Stimulated activated CD4-positive, alpha-beta T cell treated with anti-CD3 and anti-CD28 coated beads, Interleukin-1b, Interleukin-23, amount 100 ng/mL, for 4 hours (primary cell): ENCODE data around the gene LOXHD1.

Source experiments
- DNase-seq, 2 donors: peaks; one replicate each; pipeline ENCODE4 v3.0.0-alpha.2; 2020; ENCODE audit warnings: low read depth in 2 of 2

The LOXHD1 gene, protein sequence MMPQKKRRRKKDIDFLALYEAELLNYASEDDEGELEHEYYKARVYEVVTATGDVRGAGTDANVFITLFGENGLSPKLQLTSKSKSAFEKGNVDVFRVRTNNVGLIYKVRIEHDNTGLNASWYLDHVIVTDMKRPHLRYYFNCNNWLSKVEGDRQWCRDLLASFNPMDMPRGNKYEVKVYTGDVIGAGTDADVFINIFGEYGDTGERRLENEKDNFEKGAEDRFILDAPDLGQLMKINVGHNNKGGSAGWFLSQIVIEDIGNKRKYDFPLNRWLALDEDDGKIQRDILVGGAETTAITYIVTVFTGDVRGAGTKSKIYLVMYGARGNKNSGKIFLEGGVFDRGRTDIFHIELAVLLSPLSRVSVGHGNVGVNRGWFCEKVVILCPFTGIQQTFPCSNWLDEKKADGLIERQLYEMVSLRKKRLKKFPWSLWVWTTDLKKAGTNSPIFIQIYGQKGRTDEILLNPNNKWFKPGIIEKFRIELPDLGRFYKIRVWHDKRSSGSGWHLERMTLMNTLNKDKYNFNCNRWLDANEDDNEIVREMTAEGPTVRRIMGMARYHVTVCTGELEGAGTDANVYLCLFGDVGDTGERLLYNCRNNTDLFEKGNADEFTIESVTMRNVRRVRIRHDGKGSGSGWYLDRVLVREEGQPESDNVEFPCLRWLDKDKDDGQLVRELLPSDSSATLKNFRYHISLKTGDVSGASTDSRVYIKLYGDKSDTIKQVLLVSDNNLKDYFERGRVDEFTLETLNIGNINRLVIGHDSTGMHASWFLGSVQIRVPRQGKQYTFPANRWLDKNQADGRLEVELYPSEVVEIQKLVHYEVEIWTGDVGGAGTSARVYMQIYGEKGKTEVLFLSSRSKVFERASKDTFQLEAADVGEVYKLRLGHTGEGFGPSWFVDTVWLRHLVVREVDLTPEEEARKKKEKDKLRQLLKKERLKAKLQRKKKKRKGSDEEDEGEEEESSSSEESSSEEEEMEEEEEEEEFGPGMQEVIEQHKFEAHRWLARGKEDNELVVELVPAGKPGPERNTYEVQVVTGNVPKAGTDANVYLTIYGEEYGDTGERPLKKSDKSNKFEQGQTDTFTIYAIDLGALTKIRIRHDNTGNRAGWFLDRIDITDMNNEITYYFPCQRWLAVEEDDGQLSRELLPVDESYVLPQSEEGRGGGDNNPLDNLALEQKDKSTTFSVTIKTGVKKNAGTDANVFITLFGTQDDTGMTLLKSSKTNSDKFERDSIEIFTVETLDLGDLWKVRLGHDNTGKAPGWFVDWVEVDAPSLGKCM (N-terminal part only)

DNA sequence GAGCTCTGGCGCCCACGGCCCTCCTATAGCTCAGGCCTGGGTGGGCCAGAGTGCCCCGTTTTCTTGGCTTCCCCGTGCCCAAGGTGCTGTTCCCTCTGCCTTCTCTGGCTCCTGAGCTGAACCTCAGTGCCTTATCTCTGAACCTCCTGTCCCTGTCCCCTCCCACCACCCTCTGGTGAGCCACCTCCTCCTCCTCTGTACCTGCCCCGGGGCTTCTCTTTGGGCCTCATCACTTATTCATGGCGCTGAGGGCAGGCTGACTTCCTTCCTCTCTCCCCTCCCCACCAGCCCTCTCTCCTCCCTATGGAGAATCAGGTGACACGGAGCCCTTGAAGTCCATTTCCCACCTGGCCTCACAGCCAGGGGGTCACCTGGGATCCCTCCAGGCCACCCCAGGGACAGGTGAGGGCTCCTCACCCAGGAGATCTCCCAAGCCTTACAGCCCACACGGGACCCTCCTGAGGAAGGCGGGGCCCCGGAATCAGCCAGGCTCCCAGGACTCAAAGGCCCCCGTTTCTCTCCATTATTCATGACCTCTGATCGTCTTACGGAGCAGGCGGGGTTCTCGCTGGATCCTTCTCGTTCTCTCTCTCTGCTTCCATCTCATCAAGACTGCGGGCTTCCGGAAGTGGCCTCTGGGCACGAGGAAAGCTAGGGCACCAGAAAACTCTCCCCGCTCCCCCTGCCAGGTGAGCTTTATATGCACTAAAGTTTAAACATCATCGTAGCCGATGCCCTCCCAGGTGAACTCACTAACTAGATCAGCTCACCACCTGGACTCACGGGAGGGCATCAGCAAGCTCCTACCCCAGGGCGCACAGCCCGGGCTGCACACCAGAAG, at the start of gene LOXHD1:
Gene LOXHD1, minus strand, starts transcription at position 106 of the 841 bp plus-strand sequence. CDS start 187 bp downstream, outside the sequence.
- DNase-seq: no peak

DNA sequence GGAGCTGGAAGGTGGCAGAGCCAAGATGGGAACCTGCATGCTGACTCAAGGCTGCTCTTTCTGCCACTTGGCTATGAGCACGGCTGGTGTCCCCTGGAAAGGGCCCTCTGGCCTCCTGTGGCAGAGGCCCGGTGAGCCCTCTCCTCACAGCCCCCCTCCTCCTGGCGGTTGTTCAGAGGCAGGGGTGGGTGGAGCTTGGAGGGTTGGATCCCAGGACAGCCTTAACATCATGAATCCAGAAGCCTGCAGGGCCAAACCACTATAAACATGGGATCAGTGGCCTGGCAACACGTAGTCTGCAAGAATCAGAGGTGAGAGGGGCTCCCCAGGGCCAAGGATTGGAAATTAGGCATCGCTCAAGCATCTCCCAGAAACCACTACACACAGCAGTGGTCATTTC, 48.5 kb upstream of the LOXHD1 start:
- no peak for DNase-seq

DNA sequence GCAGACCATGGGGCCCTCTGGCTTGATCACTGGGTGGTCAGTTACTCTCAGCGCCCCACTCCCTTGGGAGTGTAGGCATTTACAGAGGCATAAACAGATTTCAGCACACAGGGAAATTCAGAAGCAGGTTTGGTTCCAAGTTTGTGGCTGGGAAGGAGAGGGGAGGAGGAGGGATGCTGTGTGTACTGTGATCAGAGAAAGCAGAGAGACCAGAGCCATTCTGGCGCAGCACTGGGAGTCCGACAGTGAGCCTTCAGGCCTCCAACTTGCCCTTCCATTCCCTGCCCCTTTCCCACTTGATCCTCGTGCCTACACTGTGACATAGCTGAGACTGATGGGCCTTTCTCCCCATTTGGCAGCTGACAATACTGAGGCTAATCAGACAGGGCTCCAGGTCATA, 47.8 kb upstream of the LOXHD1 start:
- DNase-seq: no peak

- DNase-seq: no peak
These were observed 47.2 kb upstream of the LOXHD1 start for GRCh38 chr18:46704189-46704588.

- no peak for DNase-seq
These were observed 45.5 kb upstream of the LOXHD1 start for GRCh38 chr18:46702471-46702870.

GRCh38 chr18:46700066-46700824, 43.2 kb upstream of the LOXHD1 start:
- DNase-seq: no peak

GRCh38 chr18:46696702-46697101, 39.7 kb upstream of the LOXHD1 start:
- DNase-seq: no peak

GRCh38 chr18:46696268-46696667, 39.2 kb upstream of the LOXHD1 start:
- DNase-seq: no peak

- no peak for DNase-seq
These were observed 37.0 kb upstream of the LOXHD1 start for GRCh38 chr18:46693996-46694395.

DNA sequence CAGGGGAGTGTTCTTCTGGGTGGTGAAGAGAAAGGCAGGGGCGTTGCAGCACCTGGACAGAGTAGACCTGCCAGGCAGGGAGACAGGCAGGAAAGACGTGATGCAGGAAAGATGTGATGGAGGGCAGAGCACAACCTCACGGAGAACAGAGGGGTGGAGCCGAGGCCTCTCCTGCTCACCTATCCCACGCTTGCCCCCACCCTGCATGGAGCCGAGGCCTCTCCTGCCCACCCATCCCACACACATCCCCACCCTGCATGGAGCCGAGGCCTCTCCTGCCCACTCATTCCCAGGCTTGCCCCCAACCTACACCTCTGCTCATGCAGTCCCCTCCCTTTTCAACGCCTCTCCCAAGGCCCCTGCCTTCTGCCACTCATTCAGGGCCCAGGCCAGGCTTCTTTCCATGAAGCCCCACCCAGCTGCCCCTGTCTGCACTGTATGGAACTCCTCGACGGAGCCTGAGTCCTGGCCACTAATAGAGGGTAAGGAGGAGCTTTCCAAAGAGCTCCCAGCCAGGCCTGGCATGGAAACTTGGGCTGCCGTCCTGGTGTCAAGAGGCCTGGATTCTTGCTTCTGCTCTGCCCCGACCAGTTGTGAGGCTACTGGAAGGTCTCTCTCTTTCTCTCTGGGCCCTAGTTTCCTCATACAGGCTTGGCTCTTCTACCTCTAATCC, 32.0 kb upstream of the LOXHD1 start:
- DNase-seq: no peak

DNA sequence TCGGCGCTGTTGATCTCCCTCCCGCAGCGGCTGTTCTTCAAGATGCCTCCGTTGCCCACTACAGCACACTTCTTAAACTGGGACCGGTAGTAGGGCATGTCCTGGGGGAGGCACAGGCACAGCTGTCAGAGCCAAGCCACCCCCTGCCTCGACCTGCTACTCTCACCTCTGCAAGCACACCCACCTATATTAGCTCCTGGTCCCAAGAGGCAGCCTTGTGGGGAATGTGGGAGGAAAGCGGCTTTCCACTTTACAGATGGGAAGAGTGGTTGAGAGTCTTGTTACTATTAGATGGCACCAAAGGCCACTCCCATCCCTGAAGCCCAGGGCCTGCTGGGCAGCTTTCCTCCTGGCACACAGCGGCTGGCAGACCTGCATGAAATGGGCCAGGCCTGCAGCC, 29.2 kb upstream of the LOXHD1 start:
- DNase-seq: no peak

- no peak for DNase-seq
These were observed 26.2 kb upstream of the LOXHD1 start for GRCh38 chr18:46683252-46683651.

DNA sequence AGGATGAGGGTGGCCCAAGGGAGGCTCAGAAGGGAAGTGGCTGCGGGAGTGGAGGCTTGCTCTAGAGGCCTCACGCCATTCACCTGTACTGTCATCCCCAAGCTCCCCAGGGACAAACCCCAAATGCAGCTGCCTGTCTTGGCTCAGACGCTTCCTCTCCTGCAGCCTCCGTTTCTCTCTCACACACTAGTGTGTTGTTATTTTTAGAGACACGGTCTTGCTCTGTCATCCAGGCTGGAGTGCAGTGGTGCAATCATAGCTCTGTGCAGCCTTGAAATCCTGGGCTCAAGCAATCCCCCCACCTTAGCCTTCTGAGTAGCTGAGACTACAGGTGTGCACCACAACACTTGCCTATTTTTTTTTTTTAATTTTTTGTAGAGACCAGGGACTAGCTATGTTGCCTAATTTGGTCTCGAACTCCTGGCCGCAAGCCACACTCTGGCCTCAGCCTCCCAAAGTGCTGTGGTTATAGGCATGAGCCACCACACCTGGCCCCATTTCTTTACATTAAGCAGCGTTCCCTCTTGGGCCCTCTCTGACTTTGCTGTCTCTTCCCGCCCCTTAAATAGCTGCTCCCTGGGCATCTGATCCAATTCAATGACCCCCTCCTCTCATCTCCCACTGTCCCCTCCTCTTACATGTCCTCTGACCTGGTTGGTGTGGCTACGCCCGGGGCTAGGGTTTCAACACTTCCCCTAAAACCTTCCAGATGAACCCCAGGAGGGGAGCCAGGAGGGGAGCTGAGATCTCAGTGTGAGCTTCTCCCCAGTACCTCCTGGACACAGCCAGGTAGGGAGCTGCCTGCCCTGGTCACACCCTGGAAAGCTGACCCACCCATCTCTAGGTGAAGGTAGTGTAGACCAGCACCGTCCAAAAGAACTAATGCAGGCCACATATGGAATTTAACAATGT, 24.0 kb upstream of the LOXHD1 start:
- no peak for DNase-seq

DNA sequence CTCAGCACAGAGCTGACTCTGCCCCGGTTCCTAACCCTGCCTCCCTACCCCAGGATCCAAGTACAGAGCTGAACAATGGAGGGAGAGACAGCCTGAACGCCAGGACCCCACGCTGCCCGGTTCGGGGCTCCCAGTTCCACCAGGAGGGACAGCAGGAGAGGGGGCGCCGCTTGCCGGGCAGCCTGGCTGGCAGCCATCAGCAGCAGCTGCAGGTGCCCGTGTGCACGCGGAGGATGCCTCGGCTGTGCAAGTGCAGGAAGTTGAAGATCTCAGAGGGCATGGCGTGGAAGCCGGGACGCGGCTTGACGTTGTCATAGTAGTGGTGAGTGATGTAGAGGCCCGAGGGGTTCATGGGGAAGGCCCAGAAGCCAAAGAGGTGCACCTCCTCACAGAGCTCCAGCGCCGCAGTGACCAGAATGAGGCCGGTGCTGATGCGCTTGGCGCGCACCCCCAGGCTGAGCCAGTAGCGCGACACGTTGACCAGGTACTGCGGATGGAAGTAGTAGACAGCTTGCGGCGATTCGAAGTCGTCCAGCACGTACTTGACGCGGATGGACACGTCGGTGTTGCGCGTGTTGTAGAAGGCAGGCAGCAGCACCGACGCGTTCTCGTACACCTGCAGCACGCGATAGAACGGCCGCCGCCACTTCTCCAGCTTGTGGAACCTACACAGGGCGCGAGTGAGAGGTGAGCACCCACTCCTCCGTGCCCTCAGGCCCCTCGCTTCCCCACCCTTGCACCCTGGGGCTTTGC, 23.0 kb upstream of the LOXHD1 start:
- DNase-seq: no peak

DNA sequence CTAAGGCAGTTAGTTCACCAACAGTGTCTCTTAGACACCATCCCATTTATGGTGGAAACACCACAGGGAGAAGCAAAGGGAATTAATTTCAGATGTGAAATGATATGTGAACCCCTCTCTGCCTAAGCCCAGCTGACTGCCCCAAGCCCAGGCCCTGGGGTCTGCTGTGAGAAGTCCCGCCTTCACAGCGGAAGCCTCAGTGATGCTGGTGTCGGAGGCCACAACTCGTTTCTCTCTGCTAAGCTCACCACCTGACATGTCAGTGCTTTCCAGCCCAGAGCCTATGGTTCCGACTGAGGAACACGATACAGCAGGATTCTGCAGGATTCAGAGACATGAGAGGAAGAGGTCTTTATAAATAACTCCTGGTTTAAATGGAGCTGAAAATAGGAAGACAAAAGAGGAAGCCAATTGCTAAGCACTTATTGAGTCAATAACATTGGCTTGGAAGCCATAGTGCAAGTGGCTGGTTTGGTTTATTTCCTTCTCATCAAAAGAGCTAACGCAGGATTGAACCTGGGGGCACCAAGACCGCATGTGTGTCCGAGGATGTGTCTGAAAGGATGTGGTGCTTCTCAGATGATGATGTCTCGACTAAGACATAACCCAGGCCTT, 21.9 kb upstream of the LOXHD1 start:
- no peak for DNase-seq

- no peak for DNase-seq
These were observed 21.0 kb upstream of the LOXHD1 start for GRCh38 chr18:46678041-46678440.

GRCh38 chr18:46677611-46678010, 20.6 kb upstream of the LOXHD1 start:
- DNase-seq: no peak
